PFSK-1 (cell line): ENCODE results near the gene C11orf21.

ENCODE experiments used
- FOXP2 ChIP-seq: optimal IDR thresholded peaks from 2 replicates; pipeline ENCODE3; 2011; ENCODE audit warnings: borderline replicate concordance, control low read depth, inconsistent platforms; ENCODE audit not compliant: insufficient read depth; ENCODE audit errors: extremely low read length, extremely low read depth
- POLR2AphosphoS5 ChIP-seq: IDR thresholded peaks from 2 replicates; pipeline ENCODE4 v1.6.1; 2012; ENCODE audit warnings: low read depth, mild to moderate bottlenecking, control low read depth, low read length, moderate library complexity
- SIN3A ChIP-seq: IDR thresholded peaks from 2 replicates; pipeline ENCODE4 v1.6.1; 2012; ENCODE audit warnings: mild to moderate bottlenecking, low read length, moderate library complexity, borderline replicate concordance; ENCODE audit not compliant: insufficient read depth
- TAF1 ChIP-seq: IDR thresholded peaks from 2 replicates; pipeline ENCODE4 v1.6.1; 2012; ENCODE audit warnings: low read length, control low read depth, borderline replicate concordance; ENCODE audit not compliant: insufficient read depth
- TF ChIP-seq, protein P1 (sequence below), 2 experiments: IDR thresholded peaks; 2 replicates each; pipeline versions ENCODE4 v1.6.1 to v1.8.0; 2011 to 2012; ENCODE audit warnings: low read depth in 2 of 2, low read length in 2 of 2, control low read depth in 1 of 2, inconsistent platforms in 1 of 2, mild to moderate bottlenecking in 1 of 2, moderate library complexity in 1 of 2; ENCODE audit not compliant: insufficient read depth in 1 of 2

The C11orf21 gene

DNA sequence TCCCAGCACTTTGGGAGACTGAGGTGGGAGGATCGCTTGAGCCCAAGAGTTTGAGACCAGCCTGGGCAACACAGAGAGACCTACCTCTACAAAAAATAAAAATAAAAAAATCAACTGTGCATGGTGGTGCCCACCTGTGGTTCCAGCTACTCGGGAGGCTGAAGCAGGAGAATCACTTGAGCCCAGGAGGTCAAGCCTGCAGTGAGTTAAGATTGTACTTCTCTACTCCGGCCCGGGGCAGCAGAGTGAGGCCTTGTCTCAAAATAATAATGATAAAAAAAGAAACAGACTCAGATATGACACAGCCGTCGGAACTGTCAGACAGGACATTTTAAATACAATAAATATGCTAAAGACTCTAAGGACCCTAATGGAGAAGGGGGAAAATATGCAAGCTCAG is 49.7 kb downstream of the C11orf21 start:
- TF ChIP-seq TAF1 (no peak), POLR2AphosphoS5 (no peak), SIN3A (no peak), FOXP2 (no peak)
- TF ChIP-seq, protein P1, sequence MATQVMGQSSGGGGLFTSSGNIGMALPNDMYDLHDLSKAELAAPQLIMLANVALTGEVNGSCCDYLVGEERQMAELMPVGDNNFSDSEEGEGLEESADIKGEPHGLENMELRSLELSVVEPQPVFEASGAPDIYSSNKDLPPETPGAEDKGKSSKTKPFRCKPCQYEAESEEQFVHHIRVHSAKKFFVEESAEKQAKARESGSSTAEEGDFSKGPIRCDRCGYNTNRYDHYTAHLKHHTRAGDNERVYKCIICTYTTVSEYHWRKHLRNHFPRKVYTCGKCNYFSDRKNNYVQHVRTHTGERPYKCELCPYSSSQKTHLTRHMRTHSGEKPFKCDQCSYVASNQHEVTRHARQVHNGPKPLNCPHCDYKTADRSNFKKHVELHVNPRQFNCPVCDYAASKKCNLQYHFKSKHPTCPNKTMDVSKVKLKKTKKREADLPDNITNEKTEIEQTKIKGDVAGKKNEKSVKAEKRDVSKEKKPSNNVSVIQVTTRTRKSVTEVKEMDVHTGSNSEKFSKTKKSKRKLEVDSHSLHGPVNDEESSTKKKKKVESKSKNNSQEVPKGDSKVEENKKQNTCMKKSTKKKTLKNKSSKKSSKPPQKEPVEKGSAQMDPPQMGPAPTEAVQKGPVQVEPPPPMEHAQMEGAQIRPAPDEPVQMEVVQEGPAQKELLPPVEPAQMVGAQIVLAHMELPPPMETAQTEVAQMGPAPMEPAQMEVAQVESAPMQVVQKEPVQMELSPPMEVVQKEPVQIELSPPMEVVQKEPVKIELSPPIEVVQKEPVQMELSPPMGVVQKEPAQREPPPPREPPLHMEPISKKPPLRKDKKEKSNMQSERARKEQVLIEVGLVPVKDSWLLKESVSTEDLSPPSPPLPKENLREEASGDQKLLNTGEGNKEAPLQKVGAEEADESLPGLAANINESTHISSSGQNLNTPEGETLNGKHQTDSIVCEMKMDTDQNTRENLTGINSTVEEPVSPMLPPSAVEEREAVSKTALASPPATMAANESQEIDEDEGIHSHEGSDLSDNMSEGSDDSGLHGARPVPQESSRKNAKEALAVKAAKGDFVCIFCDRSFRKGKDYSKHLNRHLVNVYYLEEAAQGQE (IDR thresholded peaks at IDR 0.05; ENCODE audit: insufficient read depth in 1 of 2, low read depth in 2 of 2, low read length in 2 of 2), result no peak

DNA sequence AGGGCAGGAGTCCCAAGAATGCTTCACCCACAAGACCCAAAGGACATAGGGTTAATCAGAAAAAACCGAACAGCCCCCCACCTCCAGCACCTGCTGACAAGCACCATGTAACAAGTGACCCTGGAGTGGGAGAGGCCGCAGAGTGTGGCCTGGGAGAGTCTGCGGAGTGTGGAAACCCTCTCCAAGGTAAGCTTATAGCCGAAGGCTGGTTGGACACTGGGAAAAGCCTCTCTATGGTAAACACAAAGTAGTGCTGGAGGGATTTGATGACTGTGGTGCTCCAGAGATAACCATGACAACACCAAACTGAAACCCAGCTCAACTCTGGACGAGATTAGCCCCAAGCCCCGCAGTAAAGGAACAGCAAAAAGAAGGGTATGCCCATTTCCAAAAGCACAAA is 50.6 kb downstream of the C11orf21 start:
- TF ChIP-seq, protein P1 (IDR thresholded peaks at IDR 0.05; ENCODE audit: insufficient read depth in 1 of 2, low read depth in 2 of 2, low read length in 2 of 2), result no peak
- TF ChIP-seq SIN3A (no peak), TAF1 (no peak), FOXP2 (no peak), POLR2AphosphoS5 (no peak)

DNA sequence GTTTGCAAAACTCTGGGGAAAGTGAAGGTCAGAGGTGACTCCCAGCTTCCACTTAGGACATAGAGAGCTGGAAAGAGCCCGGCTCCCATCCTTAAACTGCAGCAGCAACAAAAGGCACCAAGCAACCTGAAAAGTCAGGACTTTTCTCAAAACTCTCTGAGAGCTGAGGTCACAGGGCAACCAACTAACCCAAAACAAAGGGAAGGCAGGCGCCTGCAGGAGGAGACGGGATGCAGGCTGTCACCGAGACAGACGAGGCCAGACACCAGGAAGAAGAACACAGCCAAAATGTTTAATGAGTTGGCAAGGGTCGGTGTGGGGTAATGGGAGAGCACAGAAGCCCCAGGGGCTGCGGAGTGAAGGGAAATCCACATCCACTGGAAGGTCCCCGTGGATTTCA is 51.2 kb downstream of the C11orf21 start:
- TF ChIP-seq SIN3A, result no peak
- TF ChIP-seq TAF1, result no peak
- TF ChIP-seq, protein P1 (IDR thresholded peaks at IDR 0.05; ENCODE audit: insufficient read depth in 1 of 2, low read depth in 2 of 2, low read length in 2 of 2), result no peak
- TF ChIP-seq FOXP2, result no peak
- TF ChIP-seq POLR2AphosphoS5, result no peak

DNA sequence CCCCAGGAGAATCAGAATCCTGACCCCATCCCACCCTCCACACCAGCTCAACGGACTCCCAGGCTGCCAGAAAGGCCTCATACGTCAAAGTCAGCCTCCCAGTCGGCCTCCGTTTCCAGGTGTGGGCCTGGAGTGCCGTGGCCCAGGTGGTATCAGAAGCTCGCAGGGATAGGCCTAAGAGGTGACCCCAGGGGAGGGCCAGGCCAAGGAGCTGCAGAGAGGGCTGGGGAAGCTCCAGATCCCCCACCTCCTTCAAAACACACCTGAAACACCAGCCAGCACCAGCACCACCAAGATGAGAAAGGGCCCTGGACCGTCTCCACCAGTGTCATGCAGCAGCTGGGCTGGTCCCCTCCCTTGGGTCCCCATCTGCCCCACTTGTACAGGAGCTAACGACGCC is 51.7 kb downstream of the C11orf21 start:
- TF ChIP-seq TAF1 (no peak), FOXP2 (no peak)

DNA sequence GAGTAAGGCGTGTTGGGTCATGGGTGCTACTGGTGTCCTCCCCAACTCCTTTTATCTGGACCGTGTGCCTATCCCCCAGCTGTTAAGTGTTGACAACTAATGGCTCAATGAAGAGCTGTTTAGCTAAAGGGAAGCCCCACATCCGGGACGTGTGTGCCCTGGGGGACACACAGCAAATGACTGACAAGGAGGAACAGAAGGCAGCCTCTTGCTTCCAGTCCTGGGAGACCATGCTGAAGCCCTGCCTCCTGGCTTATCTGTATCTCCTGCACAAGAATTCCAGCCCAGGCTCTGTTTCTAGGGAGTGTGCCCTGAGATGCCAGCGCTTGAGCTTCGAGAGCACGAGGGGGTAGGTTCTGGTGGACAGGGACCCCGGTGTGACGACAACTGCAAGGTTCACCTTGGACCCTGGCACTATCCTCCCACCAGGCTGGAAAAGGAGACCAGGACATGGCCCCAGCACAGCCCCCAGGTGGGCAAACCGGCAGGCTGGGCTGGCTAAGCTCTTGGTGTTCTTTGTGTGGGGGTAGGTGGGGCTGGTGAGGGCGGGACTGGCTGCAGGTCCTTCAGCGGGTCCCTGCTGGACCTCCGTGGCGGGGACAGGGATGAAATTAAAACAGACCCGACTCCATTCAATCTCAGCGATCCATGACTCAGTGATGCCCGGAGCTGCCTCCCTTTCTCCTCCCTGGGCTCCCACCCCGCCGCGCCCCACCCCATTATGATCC is 52.4 kb downstream of the C11orf21 start:
- TF ChIP-seq TAF1 (no peak), FOXP2 (no peak), SIN3A (no peak), POLR2AphosphoS5 (no peak)
- TF ChIP-seq, protein P1 (IDR thresholded peaks at IDR 0.05; ENCODE audit: insufficient read depth in 1 of 2, low read depth in 2 of 2, low read length in 2 of 2), result no peak
